Neural cell (in vitro differentiated cells): ENCODE measurements around the gene MTNR1A.

Source experiments
- EP300 ChIP-seq: fragments of 450-650 bp; conservative IDR thresholded peaks from 2 replicates; pipeline ENCODE4 v1.6.1; 2014; ENCODE audit warnings: antibody characterized with exemption, mild to moderate bottlenecking, moderate library complexity; ENCODE audit not compliant: poor library complexity, severe bottlenecking
- EZH2 ChIP-seq: fragments of 200-600, 300-800 bp; shearing (Covaris generic), sonication (generic); IDR thresholded peaks from 2 replicates; pipeline ENCODE4 v1.6.1; 2014; ENCODE audit warnings: antibody characterized with exemption, low read length, borderline replicate concordance, mild to moderate bottlenecking; ENCODE audit not compliant: insufficient read depth, poor library complexity, severe bottlenecking
- POLR2AphosphoS5 ChIP-seq: IDR thresholded peaks from 2 replicates; pipeline ENCODE4 v1.6.1; 2012
- TF ChIP-seq, protein P1 (sequence below): fragments of 450-650 bp; IDR thresholded peaks from 2 replicates; pipeline ENCODE4 v1.5.1; 2014; ENCODE audit warnings: antibody characterized with exemption, mild to moderate bottlenecking, moderate library complexity; ENCODE audit not compliant: poor library complexity, severe bottlenecking
- TF ChIP-seq, protein P2 (sequence below): IDR thresholded peaks from 2 replicates; pipeline ENCODE4 v1.6.1; 2012; ENCODE audit warnings: borderline replicate concordance

DNA sequence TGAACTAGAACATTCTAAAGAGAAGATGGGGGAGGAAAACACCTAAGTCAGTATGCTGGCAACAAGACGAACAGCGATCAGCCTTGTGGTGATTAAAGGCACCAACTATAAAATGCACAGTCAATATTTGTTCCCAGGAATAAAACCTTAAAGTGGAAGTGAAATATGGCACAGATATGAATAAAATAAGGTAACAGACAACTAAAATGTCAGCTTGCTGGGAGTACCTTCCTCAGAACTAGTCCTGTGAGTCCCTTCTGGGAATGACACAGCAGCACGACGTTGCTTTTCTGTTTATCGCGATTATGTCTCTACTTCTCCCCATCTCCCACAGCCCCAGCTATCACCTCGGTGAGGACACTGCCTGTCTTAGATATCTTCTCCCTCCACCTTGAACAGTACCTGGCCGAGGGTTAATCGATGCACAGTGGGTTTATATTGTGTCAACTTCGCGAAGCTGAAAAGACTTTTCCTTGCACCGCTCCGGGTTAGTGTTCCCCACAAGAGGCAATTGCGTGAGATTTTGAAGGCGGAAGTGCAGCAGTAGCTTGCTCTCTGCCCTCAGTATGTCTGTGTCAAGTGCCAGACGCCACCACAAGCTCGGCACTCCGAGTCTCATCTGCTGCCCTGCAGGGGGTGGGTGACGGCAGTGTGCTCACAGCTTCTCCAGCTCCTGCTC lies 17.4 kb downstream of the MTNR1A start:
- TF ChIP-seq EP300 (no peak), EZH2 (no peak), POLR2AphosphoS5 (no peak)
- TF ChIP-seq, protein P1, sequence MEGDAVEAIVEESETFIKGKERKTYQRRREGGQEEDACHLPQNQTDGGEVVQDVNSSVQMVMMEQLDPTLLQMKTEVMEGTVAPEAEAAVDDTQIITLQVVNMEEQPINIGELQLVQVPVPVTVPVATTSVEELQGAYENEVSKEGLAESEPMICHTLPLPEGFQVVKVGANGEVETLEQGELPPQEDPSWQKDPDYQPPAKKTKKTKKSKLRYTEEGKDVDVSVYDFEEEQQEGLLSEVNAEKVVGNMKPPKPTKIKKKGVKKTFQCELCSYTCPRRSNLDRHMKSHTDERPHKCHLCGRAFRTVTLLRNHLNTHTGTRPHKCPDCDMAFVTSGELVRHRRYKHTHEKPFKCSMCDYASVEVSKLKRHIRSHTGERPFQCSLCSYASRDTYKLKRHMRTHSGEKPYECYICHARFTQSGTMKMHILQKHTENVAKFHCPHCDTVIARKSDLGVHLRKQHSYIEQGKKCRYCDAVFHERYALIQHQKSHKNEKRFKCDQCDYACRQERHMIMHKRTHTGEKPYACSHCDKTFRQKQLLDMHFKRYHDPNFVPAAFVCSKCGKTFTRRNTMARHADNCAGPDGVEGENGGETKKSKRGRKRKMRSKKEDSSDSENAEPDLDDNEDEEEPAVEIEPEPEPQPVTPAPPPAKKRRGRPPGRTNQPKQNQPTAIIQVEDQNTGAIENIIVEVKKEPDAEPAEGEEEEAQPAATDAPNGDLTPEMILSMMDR: no peak
- TF ChIP-seq, protein P2, sequence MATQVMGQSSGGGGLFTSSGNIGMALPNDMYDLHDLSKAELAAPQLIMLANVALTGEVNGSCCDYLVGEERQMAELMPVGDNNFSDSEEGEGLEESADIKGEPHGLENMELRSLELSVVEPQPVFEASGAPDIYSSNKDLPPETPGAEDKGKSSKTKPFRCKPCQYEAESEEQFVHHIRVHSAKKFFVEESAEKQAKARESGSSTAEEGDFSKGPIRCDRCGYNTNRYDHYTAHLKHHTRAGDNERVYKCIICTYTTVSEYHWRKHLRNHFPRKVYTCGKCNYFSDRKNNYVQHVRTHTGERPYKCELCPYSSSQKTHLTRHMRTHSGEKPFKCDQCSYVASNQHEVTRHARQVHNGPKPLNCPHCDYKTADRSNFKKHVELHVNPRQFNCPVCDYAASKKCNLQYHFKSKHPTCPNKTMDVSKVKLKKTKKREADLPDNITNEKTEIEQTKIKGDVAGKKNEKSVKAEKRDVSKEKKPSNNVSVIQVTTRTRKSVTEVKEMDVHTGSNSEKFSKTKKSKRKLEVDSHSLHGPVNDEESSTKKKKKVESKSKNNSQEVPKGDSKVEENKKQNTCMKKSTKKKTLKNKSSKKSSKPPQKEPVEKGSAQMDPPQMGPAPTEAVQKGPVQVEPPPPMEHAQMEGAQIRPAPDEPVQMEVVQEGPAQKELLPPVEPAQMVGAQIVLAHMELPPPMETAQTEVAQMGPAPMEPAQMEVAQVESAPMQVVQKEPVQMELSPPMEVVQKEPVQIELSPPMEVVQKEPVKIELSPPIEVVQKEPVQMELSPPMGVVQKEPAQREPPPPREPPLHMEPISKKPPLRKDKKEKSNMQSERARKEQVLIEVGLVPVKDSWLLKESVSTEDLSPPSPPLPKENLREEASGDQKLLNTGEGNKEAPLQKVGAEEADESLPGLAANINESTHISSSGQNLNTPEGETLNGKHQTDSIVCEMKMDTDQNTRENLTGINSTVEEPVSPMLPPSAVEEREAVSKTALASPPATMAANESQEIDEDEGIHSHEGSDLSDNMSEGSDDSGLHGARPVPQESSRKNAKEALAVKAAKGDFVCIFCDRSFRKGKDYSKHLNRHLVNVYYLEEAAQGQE: no peak
